K562 treated with DMSO at 1 percent for 4 hours (cell line): ENCODE data around the gene AHSP. TPM values are rescaled to one million over a fixed set of nuclear protein-coding genes. Genes with fewer than 3 reads are reported as not detected.

Source experiments
- total RNA-seq: library from RNA; unstranded; fragments of 300-600 nt; gene quantifications from 2 replicates; pipeline ENCODE4 v1.2.3, GENCODE V29; 2022; ENCODE audit not compliant: insufficient read depth

AHSP gene, protein sequence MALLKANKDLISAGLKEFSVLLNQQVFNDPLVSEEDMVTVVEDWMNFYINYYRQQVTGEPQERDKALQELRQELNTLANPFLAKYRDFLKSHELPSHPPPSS
- 13.2 and 20.5 TPM in 2 replicates for total RNA-seq

DNA sequence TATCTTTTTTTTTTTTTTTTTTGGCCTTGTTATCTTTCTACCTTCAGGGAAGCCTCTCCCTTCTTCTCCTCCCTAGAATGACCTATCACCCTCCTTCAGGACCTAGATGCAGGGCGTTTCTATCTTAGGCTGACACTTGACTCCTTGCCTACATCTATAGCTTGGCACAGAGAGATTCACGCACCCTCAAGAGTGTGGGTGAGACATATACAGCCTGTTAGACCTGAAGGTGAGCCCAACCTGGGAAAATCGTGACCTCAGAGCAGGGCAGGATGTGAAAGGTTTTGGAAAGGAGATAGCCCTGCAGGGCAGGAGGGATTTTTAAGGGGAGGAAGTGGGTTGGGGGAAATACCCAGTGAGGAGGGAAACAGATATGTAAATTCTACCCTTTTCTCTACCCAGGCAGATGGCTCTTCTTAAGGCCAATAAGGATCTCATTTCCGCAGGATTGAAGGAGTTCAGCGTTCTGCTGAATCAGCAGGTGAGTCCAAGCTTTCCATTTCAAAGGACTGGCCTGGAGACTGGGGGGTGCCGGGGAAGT is at the start of gene AHSP:
TSS of gene AHSP (plus strand) at position 167 of the 541 bp plus-strand sequence. CDS start at position 407, 240 bp downstream.

DNA sequence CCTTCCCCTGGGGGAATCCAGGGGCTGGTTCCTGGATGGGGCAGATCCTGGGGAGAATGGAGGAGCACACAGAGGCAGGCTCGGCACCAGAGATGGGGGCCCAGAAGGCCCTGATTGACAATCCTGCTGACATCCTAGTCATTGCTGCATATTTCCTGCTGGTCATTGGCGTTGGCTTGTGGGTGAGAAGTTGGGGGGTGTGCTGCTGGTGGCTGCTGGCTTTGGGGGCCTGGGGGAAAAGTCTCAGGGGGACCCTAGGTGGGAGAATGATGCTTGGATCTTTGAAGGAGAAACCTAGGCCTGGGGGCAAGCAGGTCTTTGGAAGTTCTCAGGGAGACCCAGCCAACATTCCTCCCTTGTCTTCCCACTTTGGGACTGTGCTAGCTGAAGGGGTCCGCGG is 44.6 kb upstream of the AHSP start, which contains the start of gene SLC5A2:
TSS of gene SLC5A2 (plus strand) at position 43 of the 400 bp plus-strand sequence. CDS start at position 57, 14 bp downstream.

DNA sequence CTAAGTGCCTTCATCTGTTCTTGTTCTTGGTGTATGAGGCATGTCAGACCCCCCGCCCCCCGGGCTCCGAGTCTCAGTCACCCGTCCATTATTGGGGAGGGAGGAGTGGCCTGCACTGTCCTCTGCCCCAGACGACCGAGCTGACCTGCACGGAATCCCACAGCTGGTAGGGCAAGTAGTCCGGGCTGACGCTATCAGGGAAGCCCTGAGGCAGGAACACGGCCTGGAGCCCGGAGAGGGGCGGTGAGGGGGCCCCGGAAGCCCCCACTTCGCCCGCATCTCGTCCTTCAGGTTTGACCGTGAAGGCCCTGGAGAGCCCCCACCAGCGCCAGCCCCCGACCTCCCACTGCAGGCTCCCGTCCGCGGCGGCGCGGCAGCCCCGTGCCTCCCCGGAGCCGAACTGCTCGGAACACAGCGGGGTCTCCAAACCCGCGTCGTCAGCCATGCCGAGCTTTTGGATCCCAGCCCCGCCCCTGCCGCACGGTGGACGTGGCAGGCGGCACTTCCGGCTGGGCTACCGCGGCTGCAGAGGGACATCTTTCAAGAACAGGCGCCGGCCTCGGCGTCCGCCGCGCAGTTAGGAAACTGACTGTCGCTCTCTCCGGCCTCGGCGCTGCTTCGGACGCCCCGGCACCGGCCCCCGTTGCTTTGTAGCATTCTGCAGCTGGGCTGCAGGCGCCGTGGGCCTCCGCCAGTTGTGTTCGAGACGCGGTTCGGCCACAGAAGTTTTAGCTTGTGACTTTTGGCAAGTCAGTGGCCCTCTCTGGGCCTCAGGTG is 19.6 kb upstream of the AHSP start, which contains the start of gene RUSF1:
TSS of gene RUSF1 (minus strand) at position 463 of the 777 bp plus-strand sequence. CDS start at position 445, 18 bp downstream.

Other genes starting within 250 kb of the AHSP start
- gene ITGAX, start 172.7 kb upstream of the AHSP start, total RNA-seq: 0.74 and 0.84 TPM in 2 replicates
- not detected in 2 replicates for gene ITGAD, start 134.6 kb upstream of the AHSP start, total RNA-seq
- not detected in 2 replicates for gene COX6A2, start 99.5 kb upstream of the AHSP start, total RNA-seq
- gene ZNF843, start 85.1 kb upstream of the AHSP start, total RNA-seq: 0.50 TPM in 1 of 2 replicates, not detected in the other
- gene ARMC5, start 68.4 kb upstream of the AHSP start, total RNA-seq: 12.8 and 17.6 TPM in 2 replicates
- 0.92 TPM in 1 of 2 replicates, not detected in the other for gene TGFB1I1, start 55.7 kb upstream of the AHSP start, total RNA-seq
- gene SLC5A2, start 44.8 kb upstream of the AHSP start, total RNA-seq: 2.8 and 3.8 TPM in 2 replicates
- 51.3 and 70.1 TPM in 2 replicates for gene RUSF1, start 19.5 kb upstream of the AHSP start, total RNA-seq